Measurements from ENCODE around the gene SYT7.

GRCh38 chr11:61589961-61590360 is 9.1 kb upstream of the SYT7 start:
- TF ChIP-seq CTCF (IDR thresholded peaks at IDR 0.05) (no peak), POLR2A (IDR thresholded peaks at IDR 0.05) (no peak)

Measured in thyroid gland (tissue), 4 donors.